Glutamatergic neuron (in vitro differentiated cells): ENCODE results near the gene POLR3GL. TPM values are rescaled to one million over a fixed set of nuclear protein-coding genes. Genes with fewer than 3 reads are reported as not detected.

Experiments used
- DNase-seq: peaks from one replicate; pipeline ENCODE4 v3.0.0; 2022
- H3K27ac Mint-ChIP-seq: one replicate; pipeline ENCODE4 v1.8.0; 2020; ENCODE audit warnings: mild to moderate bottlenecking, mixed read lengths, inconsistent platforms; ENCODE audit not compliant: unreplicated experiment
- H3K27me3 Mint-ChIP-seq: one replicate; pipeline ENCODE4 v1.8.0; 2020; ENCODE audit warnings: mild to moderate bottlenecking, moderate library complexity, mixed read lengths, inconsistent platforms; ENCODE audit not compliant: unreplicated experiment
- H3K36me3 Mint-ChIP-seq: one replicate; pipeline ENCODE4 v1.8.0; 2020; ENCODE audit warnings: mild to moderate bottlenecking, mixed read lengths, inconsistent platforms; ENCODE audit not compliant: unreplicated experiment
- H3K4me1 Mint-ChIP-seq: one replicate; pipeline ENCODE4 v1.8.0; 2020; ENCODE audit warnings: mild to moderate bottlenecking, low read depth, mixed read lengths, inconsistent platforms; ENCODE audit not compliant: unreplicated experiment
- H3K4me3 Mint-ChIP-seq: one replicate; pipeline ENCODE4 v1.8.0; 2020; ENCODE audit warnings: mild to moderate bottlenecking, mixed read lengths, inconsistent platforms; ENCODE audit not compliant: unreplicated experiment
- H3K9me3 Mint-ChIP-seq: one replicate; pipeline ENCODE4 v1.8.0; 2020; ENCODE audit warnings: mild to moderate bottlenecking, moderate library complexity, mixed read lengths, inconsistent platforms; ENCODE audit not compliant: unreplicated experiment
- CTCF ChIP-seq: fragments of 200-600 bp; sonication (generic); IDR thresholded peaks from one replicate; pipeline ENCODE4 v1.5.0; 2021; ENCODE audit not compliant: partially characterized antibody, unreplicated experiment
- total RNA-seq: library from RNA; stranded (reverse); fragmentation: NEBNext Ultra II Directional; extraction: Animal tissue kit (Norgen Biotek cat#: 25700); gene quantifications from one replicate; pipeline ENCODE4 v1.2.1, GENCODE V29; 2021; ENCODE audit not compliant: unreplicated experiment

The POLR3GL gene
- total RNA-seq, 1 donor from 2014 or later, result 13.2 TPM

GRCh38 chr1:145996433-145997015 is 32.0 kb downstream of the POLR3GL start, which contains the start of gene TXNIP:
TXNIP (minus strand) TSS chr1:145996579; CDS start chr1:145996266, 313 bp downstream.
- Mint-ChIP-seq H3K4me1 (peaks cover 28% of the 10 kb centered on the region), H3K9me3 (peaks cover 15% of the 10 kb centered on the region), H3K36me3 (peaks cover 28% of the 10 kb centered on the region), H3K27ac (peak within 1 kb of the TSS; percentile 98), H3K27me3 (peaks cover 7% of the 10 kb centered on the region), H3K4me3 (peak within 1 kb of the TSS; percentile 99)
- no peak for TF ChIP-seq CTCF
- peak; percentile 99 for DNase-seq

GRCh38 chr1:145997016-145997717 is 32.7 kb downstream of the POLR3GL start:
- peaks cover 28% of the 10 kb centered on the region for H3K4me1 Mint-ChIP-seq
- peaks cover 28% of the 10 kb centered on the region for H3K36me3 Mint-ChIP-seq
- DNase-seq, result peak; percentile 31
- H3K4me3 Mint-ChIP-seq, result peak overlapping the region; percentile 99
- peaks cover 7% of the 10 kb centered on the region for H3K27me3 Mint-ChIP-seq
- H3K27ac Mint-ChIP-seq, result peak overlapping the region; percentile 98
- TF ChIP-seq CTCF, result no peak
- H3K9me3 Mint-ChIP-seq, result peaks cover 17% of the 10 kb centered on the region

- Mint-ChIP-seq H3K27ac (peak overlapping the region; percentile 98), H3K27me3 (peaks cover 7% of the 10 kb centered on the region), H3K36me3 (peaks cover 28% of the 10 kb centered on the region), H3K4me1 (peaks cover 25% of the 10 kb centered on the region), H3K9me3 (peaks cover 17% of the 10 kb centered on the region), H3K4me3 (peak overlapping the region; percentile 99)
- TF ChIP-seq CTCF, result no peak
- no peak for DNase-seq
These were observed 33.2 kb downstream of the POLR3GL start for GRCh38 chr1:145997718-145998023.

- H3K4me3 Mint-ChIP-seq, result peak overlapping the region; percentile 40
- peaks cover 17% of the 10 kb centered on the region for H3K9me3 Mint-ChIP-seq
- no peak for TF ChIP-seq CTCF
- H3K27ac Mint-ChIP-seq, result no peak overlapping the region
- peaks cover 7% of the 10 kb centered on the region for H3K27me3 Mint-ChIP-seq
- DNase-seq, result no peak
- peaks cover 14% of the 10 kb centered on the region for H3K4me1 Mint-ChIP-seq
- peaks cover 15% of the 10 kb centered on the region for H3K36me3 Mint-ChIP-seq
These were observed 35.0 kb downstream of the POLR3GL start for GRCh38 chr1:145999321-146000024.
